HG03354 (cell line): ENCODE measurements around the gene AZU1.
A peak's percentile ranks its signal among the peaks of the same experiment; 100 is the strongest.
"Not testable (repeated sequence)": the region's sequence is repeated elsewhere in the genome, so short reads cannot be mapped to it uniquely, and the experiment has no call there.

Source experiments
- ATAC-seq: cut with Tn5 transposase; IDR thresholded peaks from one replicate; pipeline ENCODE4 v1.9.1; 2021; ENCODE audit warnings: mild to moderate bottlenecking; ENCODE audit not compliant: unreplicated experiment, poor library complexity, severe bottlenecking

Gene AZU1

GRCh38 chr19:867855-868457 lies 40.3 kb downstream of the AZU1 start:
- no peak for ATAC-seq

- ATAC-seq = no peak
These were observed 41.0 kb downstream of the AZU1 start for GRCh38 chr19:868458-869244.

GRCh38 chr19:869245-870177 lies 41.9 kb downstream of the AZU1 start:
- ATAC-seq = no peak

GRCh38 chr19:870314-870713 lies 42.7 kb downstream of the AZU1 start:
- no peak for ATAC-seq

GRCh38 chr19:870963-871401 lies 43.3 kb downstream of the AZU1 start:
- ATAC-seq = no peak

- ATAC-seq = peak; percentile 11
These were observed 44.0 kb downstream of the AZU1 start for GRCh38 chr19:871446-872265.

- ATAC-seq = peak; percentile 52
These were observed 44.8 kb downstream of the AZU1 start for GRCh38 chr19:872266-872951.

- ATAC-seq = no peak
These were observed 45.4 kb downstream of the AZU1 start for GRCh38 chr19:873084-873483.

- no peak for ATAC-seq
These were observed 46.0 kb downstream of the AZU1 start for GRCh38 chr19:873561-874041.

- no peak for ATAC-seq
These were observed 47.7 kb downstream of the AZU1 start for GRCh38 chr19:875265-875879.

GRCh38 chr19:876089-876488 lies 48.5 kb downstream of the AZU1 start:
- ATAC-seq = no peak

GRCh38 chr19:876780-877314 lies 49.2 kb downstream of the AZU1 start:
- ATAC-seq = no peak

- ATAC-seq = not testable (repeated sequence)
These were observed 50.5 kb downstream of the AZU1 start for GRCh38 chr19:877992-878660.

GRCh38 chr19:878751-879561 lies 51.3 kb downstream of the AZU1 start:
- not testable (repeated sequence) for ATAC-seq

GRCh38 chr19:879711-880438 lies 52.2 kb downstream of the AZU1 start:
- ATAC-seq = no peak
